OCI-LY7 (cell line): ENCODE results near the gene CALR. TPM values are rescaled to one million over a fixed set of nuclear protein-coding genes. Genes with fewer than 3 reads are reported as not detected.

Source experiments
- BruUV-seq: library from RNA; stranded (reverse); fragments of 400-500 nt; replicated peaks from 2 replicates; lab custom pipeline; 2021; lab: Mats Ljungman, UMichigan
- CTCF ChIA-PET: fragments of 300-600 bp; sonication (Branson Sonifier 250); formaldehyde crosslinking; loops from one replicate; lab custom pipeline; 2022; ENCODE audit warnings: antibody characterized with exemption; ENCODE audit not compliant: unreplicated experiment; lab: Charles Lee
- POLR2A ChIA-PET: fragments of 300-600 bp; sonication (Branson Sonifier 250); formaldehyde crosslinking; loops from one replicate; lab custom pipeline; 2022; ENCODE audit warnings: antibody characterized with exemption; lab: Charles Lee
- DNase-seq: peaks from one replicate; pipeline ENCODE4 v3.0.0-alpha.2; 2015; ENCODE audit warnings: low spot score
- H2AFZ ChIP-seq: fragments of 200-600 bp; sonication (generic), shearing (Covaris generic); 2 replicates; pipeline ENCODE4 v1.6.1; 2014; ENCODE audit warnings: mild to moderate bottlenecking, antibody characterized with exemption, low read length, moderate library complexity
- H3K27ac ChIP-seq: fragments of 200-600 bp; sonication (generic); 2 replicates; pipeline ENCODE4 v1.5.1; 2014; ENCODE audit warnings: mixed run types, low read depth, mild to moderate bottlenecking, moderate library complexity, low read length, inconsistent platforms; ENCODE audit not compliant: poor library complexity, severe bottlenecking
- H3K36me3 ChIP-seq: fragments of 200-600 bp; sonication (generic); 2 replicates; pipeline ENCODE4 v1.6.1; 2014; ENCODE audit warnings: mild to moderate bottlenecking, antibody characterized with exemption, low read length, moderate library complexity, mixed read lengths; ENCODE audit not compliant: insufficient read depth
- H3K4me1 ChIP-seq: fragments of 200-600 bp; sonication (generic); 2 replicates; pipeline ENCODE4 v1.5.1; 2014; ENCODE audit warnings: mild to moderate bottlenecking, low read length; ENCODE audit not compliant: insufficient read depth, poor library complexity, severe bottlenecking
- H3K4me2 ChIP-seq: fragments of 200-600 bp; sonication (generic); 2 replicates; pipeline ENCODE4 v1.6.1; 2014; ENCODE audit warnings: mild to moderate bottlenecking, low read length
- H3K4me3 ChIP-seq: fragments of 200-600 bp; sonication (generic); 2 replicates; pipeline ENCODE4 v1.5.1; 2014; ENCODE audit warnings: mild to moderate bottlenecking, low read depth, low read length; ENCODE audit not compliant: poor library complexity, severe bottlenecking
- H3K79me2 ChIP-seq: fragments of 200-600 bp; sonication (generic); 2 replicates; pipeline ENCODE4 v1.6.1; 2016; ENCODE audit warnings: low read depth, mild to moderate bottlenecking, low read length, moderate library complexity, mixed read lengths; ENCODE audit not compliant: insufficient read depth
- H3K9me2 ChIP-seq: fragments of 200-600 bp; sonication (generic); 2 replicates; pipeline ENCODE4 v1.6.1; 2016; ENCODE audit warnings: mild to moderate bottlenecking, low read length, mixed read lengths; ENCODE audit not compliant: insufficient read depth
- H3K9me3 ChIP-seq: fragments of 200-600 bp; sonication (generic); 2 replicates; pipeline ENCODE4 v1.6.1; 2014; ENCODE audit warnings: mild to moderate bottlenecking, mixed run types, low read length, mixed read lengths
- H4K20me1 ChIP-seq: fragments of 200-600 bp; sonication (generic); 2 replicates; pipeline ENCODE4 v1.6.1; 2014; ENCODE audit warnings: mild to moderate bottlenecking, antibody characterized with exemption, low read length, moderate library complexity, mixed read lengths; ENCODE audit not compliant: insufficient read depth
- CTCF ChIP-seq: fragments of 200-600 bp; sonication (generic); conservative IDR thresholded peaks from 2 replicates; pipeline ENCODE4 v1.5.1; 2014; ENCODE audit warnings: mild to moderate bottlenecking, antibody characterized with exemption, low read length, moderate library complexity, mixed read lengths
- EZH2phosphoT487 ChIP-seq: fragments of 200-600 bp; sonication (generic); IDR thresholded peaks from 2 replicates; pipeline ENCODE4 v1.6.1; 2018; ENCODE audit warnings: low read depth, borderline replicate concordance, mild to moderate bottlenecking, mixed run types, antibody characterized with exemption, low read length, moderate library complexity, mixed read lengths
- intact Hi-C: fragments of 100-400 bp; cut with micrococcal nuclease; formaldehyde crosslinking; loops from one replicate; pipeline ENCODE4 v1.10.0; 2022; ENCODE audit not compliant: unreplicated experiment
- total RNA-seq, 2 experiments: library from RNA; depleted of rRNA in 1 of 2; stranded (reverse); fragments of >200 nt in 1 of 2; shearing (Covaris generic) in 1 of 2; gene quantifications; 2 replicates each; pipeline ENCODE4 v1.2.3, GENCODE V29; 2014 to 2022

CALR gene
- total RNA-seq, 2 experiments from 2014 or later: 581 to 1,039 TPM

DNA sequence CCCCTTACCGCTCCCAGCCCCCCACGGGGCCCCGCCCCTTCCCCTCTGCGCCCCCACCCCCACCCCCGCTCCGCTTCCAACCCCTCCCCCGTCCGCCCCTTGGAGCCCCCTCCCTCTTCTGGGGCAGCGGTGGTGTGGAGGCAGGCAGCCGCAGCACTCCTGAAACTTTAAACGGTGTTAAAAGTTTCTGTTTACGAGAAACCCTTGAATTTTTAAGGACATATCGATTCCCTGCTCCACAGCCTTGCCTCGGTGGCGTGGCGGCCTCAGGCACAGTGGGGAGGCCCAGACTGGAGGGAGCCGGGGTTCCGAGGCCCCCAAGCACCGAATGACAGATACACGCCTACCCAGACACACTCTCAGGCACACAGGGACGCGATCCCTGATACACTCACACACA, 52.0 kb downstream of the CALR start:
- Histone ChIP-seq H3K4me1 (no peaks in the 10 kb centered on the region), H2AFZ (no peak overlapping the region), H3K27ac (no peak overlapping the region), H3K4me2 (no peak overlapping the region), H3K36me3 (no peaks in the 10 kb centered on the region), H3K9me3 (no peaks in the 10 kb centered on the region), H3K79me2 (no peaks in the 10 kb centered on the region), H3K9me2 (no peaks in the 10 kb centered on the region), H4K20me1 (no peaks in the 10 kb centered on the region), H3K4me3 (no peak overlapping the region)
- intact Hi-C loops: no loop called here
- no peak for DNase-seq
- CTCF ChIA-PET: no interaction called here
- POLR2A ChIA-PET: no interaction called here
- TF ChIP-seq CTCF (no peak), EZH2phosphoT487 (no peak)
- no TSS peak for BruUV-seq

DNA sequence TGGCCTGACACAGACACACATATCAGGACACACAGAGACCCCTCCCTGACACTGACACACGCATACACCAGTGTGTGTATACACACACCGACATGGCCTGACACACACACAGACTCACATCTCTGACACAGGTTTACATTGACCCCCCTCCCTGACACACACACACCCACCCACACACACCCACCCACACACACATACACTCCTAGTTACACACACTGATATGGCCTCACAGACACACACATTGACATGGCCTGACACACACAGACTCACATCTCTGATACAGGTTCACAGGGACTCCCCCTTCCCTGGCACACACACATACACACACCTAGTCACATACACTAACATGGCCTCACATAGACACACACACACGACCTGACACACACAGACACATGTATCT, 52.4 kb downstream of the CALR start:
- H3K4me1 ChIP-seq: no peaks in the 10 kb centered on the region
- H3K79me2 ChIP-seq: no peaks in the 10 kb centered on the region
- no peak for DNase-seq
- TF ChIP-seq EZH2phosphoT487 (no peak), CTCF (no peak)
- H3K9me3 ChIP-seq: no peaks in the 10 kb centered on the region
- no peaks in the 10 kb centered on the region for H3K9me2 ChIP-seq
- H4K20me1 ChIP-seq: no peaks in the 10 kb centered on the region
- H3K4me2 ChIP-seq: no peak overlapping the region
- no peak overlapping the region for H3K27ac ChIP-seq
- no TSS peak for BruUV-seq
- H3K36me3 ChIP-seq: no peaks in the 10 kb centered on the region
- intact Hi-C loops: no loop called here
- CTCF ChIA-PET: no interaction called here
- POLR2A ChIA-PET: no interaction called here
- H3K4me3 ChIP-seq: no peak overlapping the region
- H2AFZ ChIP-seq: no peak overlapping the region

DNA sequence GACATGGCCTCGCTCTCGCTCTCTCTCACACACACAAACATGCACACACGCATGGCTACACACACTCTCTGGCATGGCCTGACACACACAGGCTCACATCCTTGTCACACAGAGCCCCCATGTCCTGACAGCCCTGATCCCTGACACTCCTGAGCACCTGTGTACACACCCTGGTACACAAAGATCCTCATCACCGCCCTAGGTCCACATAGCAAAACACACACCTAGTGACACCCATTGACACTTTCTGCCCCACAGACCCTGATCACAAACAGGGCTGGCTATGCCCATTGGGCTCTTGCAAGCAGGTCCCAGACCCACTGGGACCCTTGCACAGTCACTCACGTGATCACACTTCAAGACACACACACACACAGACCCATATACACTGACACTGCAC, 52.9 kb downstream of the CALR start:
- Histone ChIP-seq H3K9me3 (no peaks in the 10 kb centered on the region), H3K27ac (no peak overlapping the region), H3K9me2 (no peaks in the 10 kb centered on the region), H2AFZ (no peak overlapping the region), H3K4me3 (no peak overlapping the region), H3K4me2 (no peak overlapping the region), H3K4me1 (no peaks in the 10 kb centered on the region), H3K36me3 (no peaks in the 10 kb centered on the region), H4K20me1 (no peaks in the 10 kb centered on the region), H3K79me2 (no peaks in the 10 kb centered on the region)
- no peak for DNase-seq
- POLR2A ChIA-PET: no interaction called here
- TF ChIP-seq EZH2phosphoT487 (no peak), CTCF (no peak)
- CTCF ChIA-PET: no interaction called here
- intact Hi-C loops: no loop called here
- BruUV-seq: no TSS peak
